ENCODE data around the gene FAM13A. TPM values are rescaled to one million over a fixed set of nuclear protein-coding genes. Genes with fewer than 3 reads are reported as not detected.

The FAM13A gene
- total and polyA plus RNA-seq, 2 experiments from 2014 or later, result 23.3 to 43.8 TPM

- Histone ChIP-seq H3K9me3 (ENCODE audit: low read depth) (no peaks in the 10 kb centered on the region), H3K27me3 (no peaks in the 10 kb centered on the region), H3K36me3 (no peaks in the 10 kb centered on the region), H3K4me1 (ENCODE audit: low read depth) (peaks cover 36% of the 10 kb centered on the region), H3K27ac (no peak overlapping the region), H3K4me3 (no peak overlapping the region)
- no peak for TF ChIP-seq CTCF (IDR thresholded peaks at IDR 0.05; ENCODE audit: low read depth, low read length)
- DNase-seq (ENCODE audit: low read depth in 1 of 2, low spot score in 1 of 2), result no peak
Observed at GRCh38 chr4:88812420-88812819, 244.6 kb downstream of the FAM13A start.

- no peaks in the 10 kb centered on the region for H3K36me3 ChIP-seq
- no peak for TF ChIP-seq CTCF (IDR thresholded peaks at IDR 0.05; ENCODE audit: low read depth, low read length)
- DNase-seq (ENCODE audit: low read depth in 1 of 2, low spot score in 1 of 2), result no peak
- H3K4me1 ChIP-seq (ENCODE audit: low read depth), result peaks cover 40% of the 10 kb centered on the region
- no peak overlapping the region for H3K27ac ChIP-seq
- H3K27me3 ChIP-seq, result no peaks in the 10 kb centered on the region
- no peaks in the 10 kb centered on the region for H3K9me3 ChIP-seq (ENCODE audit: low read depth)
- no peak overlapping the region for H3K4me3 ChIP-seq
Observed at GRCh38 chr4:88811904-88812303, 245.1 kb downstream of the FAM13A start.

GRCh38 chr4:88810325-88810724 is 246.7 kb downstream of the FAM13A start:
- peaks cover 32% of the 10 kb centered on the region for H3K4me1 ChIP-seq (ENCODE audit: low read depth)
- no peak for TF ChIP-seq CTCF (IDR thresholded peaks at IDR 0.05; ENCODE audit: low read depth, low read length)
- no peak overlapping the region for H3K27ac ChIP-seq
- no peak overlapping the region for H3K4me3 ChIP-seq
- H3K9me3 ChIP-seq (ENCODE audit: low read depth), result no peaks in the 10 kb centered on the region
- H3K27me3 ChIP-seq, result no peaks in the 10 kb centered on the region
- DNase-seq (ENCODE audit: low read depth in 1 of 2, low spot score in 1 of 2), result no peak
- H3K36me3 ChIP-seq, result no peaks in the 10 kb centered on the region

- DNase-seq (ENCODE audit: low read depth in 1 of 2, low spot score in 1 of 2), result peak in 1 of 2 donors; percentile 40
- Histone ChIP-seq H3K36me3 (no peaks in the 10 kb centered on the region), H3K4me1 (ENCODE audit: low read depth) (peaks cover 32% of the 10 kb centered on the region), H3K27me3 (no peaks in the 10 kb centered on the region), H3K9me3 (ENCODE audit: low read depth) (no peaks in the 10 kb centered on the region), H3K27ac (no peak overlapping the region), H3K4me3 (no peak overlapping the region)
- no peak for TF ChIP-seq CTCF (IDR thresholded peaks at IDR 0.05; ENCODE audit: low read depth, low read length)
Observed at GRCh38 chr4:88809576-88810219, 247.3 kb downstream of the FAM13A start.

GRCh38 chr4:88809101-88809500 is 247.9 kb downstream of the FAM13A start:
- Histone ChIP-seq H3K27ac (no peak overlapping the region), H3K36me3 (no peaks in the 10 kb centered on the region), H3K27me3 (no peaks in the 10 kb centered on the region), H3K4me1 (ENCODE audit: low read depth) (peaks cover 27% of the 10 kb centered on the region), H3K4me3 (no peak overlapping the region), H3K9me3 (ENCODE audit: low read depth) (no peaks in the 10 kb centered on the region)
- TF ChIP-seq CTCF (IDR thresholded peaks at IDR 0.05; ENCODE audit: low read depth, low read length), result no peak
- no peak for DNase-seq (ENCODE audit: low read depth in 1 of 2, low spot score in 1 of 2)

All from cardiac muscle cell (in vitro differentiated cells and primary cell).